Activated CD4-positive, alpha-beta memory T cell treated with anti-CD3 and anti-CD28 coated beads, Interleukin-2, amount 10 ng/mL, durations not matched to agents 7 days and 5 days (primary cell): ENCODE measurements around the gene TMEM267. TPM values are rescaled to one million over a fixed set of nuclear protein-coding genes. Genes with fewer than 3 reads are reported as not detected.
"Not testable (repeated sequence)": the region's sequence is repeated elsewhere in the genome, so short reads cannot be mapped to it uniquely, and the experiment has no call there.

ENCODE experiments used
- CTCF ChIA-PET: fragments of 350-600 bp; sonication (Branson Sonifier 250); formaldehyde crosslinking; loops from one replicate; lab custom pipeline; 2021; ENCODE audit warnings: antibody characterized with exemption, inconsistent platforms; lab: Charles Lee
- POLR2A ChIA-PET: fragments of 350-600 bp; sonication (Branson Sonifier 250); formaldehyde crosslinking; loops from one replicate; lab custom pipeline; 2021; ENCODE audit warnings: antibody characterized with exemption; lab: Charles Lee
- DNase-seq: peaks from one replicate; pipeline ENCODE4 v3.0.0-alpha.2; 2020
- H3K27ac Mint-ChIP-seq: one replicate; pipeline ENCODE4 v1.8.0; 2021; ENCODE audit warnings: mild to moderate bottlenecking, mixed read lengths
- H3K27me3 Mint-ChIP-seq: one replicate; pipeline ENCODE4 v1.8.0; 2021; ENCODE audit warnings: mixed read lengths
- H3K36me3 Mint-ChIP-seq: one replicate; pipeline ENCODE4 v1.8.0; 2021; ENCODE audit warnings: low read depth, mixed read lengths
- H3K4me1 Mint-ChIP-seq: one replicate; pipeline ENCODE4 v1.8.0; 2021; ENCODE audit warnings: mixed read lengths
- H3K4me3 Mint-ChIP-seq: one replicate; pipeline ENCODE4 v1.8.0; 2021; ENCODE audit warnings: mild to moderate bottlenecking, mixed read lengths
- H3K9me3 Mint-ChIP-seq: one replicate; pipeline ENCODE4 v1.8.0; 2021; ENCODE audit warnings: mixed read lengths
- total RNA-seq, 2 experiments: library from RNA; stranded (reverse); gene quantifications; one replicate each; pipeline ENCODE4 v1.2.3, GENCODE V29; 2021

TMEM267 gene
- 10 to 100 TPM; 17.0 to 19.0 TPM for total RNA-seq

GRCh38 chr5:43483298-43484105, at the start of gene TMEM267:
Gene TMEM267, minus strand, starts transcription at chr5:43483865. Its CDS starts 29,896 bp downstream, at chr5:43453969.
- peaks cover 28% of the 10 kb centered on the region for H3K36me3 Mint-ChIP-seq
- ChIA-PET CTCF (interaction anchor here (0.6 to 3.7 kb wide), 48 partner anchors 8 to 594 kb away, joined by 3 to 28 read pairs (median 5); partner anchors contain the start of genes C5orf34, HMGCS1, NNT and ZNF131), POLR2A (interaction anchor here (0.8 to 4.9 kb wide), 61 partner anchors 9 to 1558 kb away, joined by 3 to 117 read pairs (median 5); partner anchors contain the start of genes ANXA2R, C5orf34, FBXO4 and HMGCS1)
- no peaks in the 10 kb centered on the region for H3K9me3 Mint-ChIP-seq
- peak within 1 kb of the TSS; percentile 100 for H3K27ac Mint-ChIP-seq
- peak; percentile 89 for DNase-seq
- H3K4me1 Mint-ChIP-seq = peaks cover 46% of the 10 kb centered on the region
- no peaks in the 10 kb centered on the region for H3K27me3 Mint-ChIP-seq
- H3K4me3 Mint-ChIP-seq = peak within 1 kb of the TSS; percentile 99

GRCh38 chr5:43530648-43531047, 47.0 kb upstream of the TMEM267 start:
- CTCF ChIA-PET = no interaction called here
- Mint-ChIP-seq H3K27me3 (no peaks in the 10 kb centered on the region), H3K4me1 (peaks cover 15% of the 10 kb centered on the region)

GRCh38 chr5:43523662-43524072, 40.0 kb upstream of the TMEM267 start:
- Mint-ChIP-seq H3K27ac (no peak overlapping the region), H3K4me3 (no peak overlapping the region), H3K36me3 (peaks cover 37% of the 10 kb centered on the region), H3K27me3 (no peaks in the 10 kb centered on the region), H3K4me1 (no peaks in the 10 kb centered on the region), H3K9me3 (no peaks in the 10 kb centered on the region)
- CTCF ChIA-PET = interaction anchor here (1.5 kb wide), 1 partner anchor 40 kb away, joined by 4 read pairs; the partner anchor contains the start of gene TMEM267
- no peak for DNase-seq
- POLR2A ChIA-PET = interaction anchor here (1.3 kb wide), 1 partner anchor 8 kb away, joined by 6 read pairs; the partner anchor contains the start of gene C5orf34

More at GRCh38 chr5:43530648-43531047, 47.0 kb upstream of the TMEM267 start:
- Mint-ChIP-seq H3K9me3 (no peaks in the 10 kb centered on the region), H3K27ac (no peak overlapping the region), H3K36me3 (peaks cover 65% of the 10 kb centered on the region), H3K4me3 (no peak overlapping the region)
- POLR2A ChIA-PET = interaction anchor here (1.4 kb wide), 1 partner anchor 15 kb away, joined by 5 read pairs; the partner anchor contains the start of gene C5orf34
- DNase-seq = no peak

GRCh38 chr5:43520615-43521014, 37.0 kb upstream of the TMEM267 start:
- DNase-seq = no peak
- ChIA-PET CTCF (interaction anchor here (1.3 kb wide), 1 partner anchor 36 kb away, joined by 4 read pairs; the partner anchor contains the start of gene TMEM267), POLR2A (no interaction called here)
- H3K27ac Mint-ChIP-seq = no peak overlapping the region
- no peaks in the 10 kb centered on the region for H3K9me3 Mint-ChIP-seq
- H3K4me3 Mint-ChIP-seq = no peak overlapping the region
- H3K36me3 Mint-ChIP-seq = peaks cover 21% of the 10 kb centered on the region
- H3K4me1 Mint-ChIP-seq = peaks cover 8% of the 10 kb centered on the region
- no peaks in the 10 kb centered on the region for H3K27me3 Mint-ChIP-seq

GRCh38 chr5:43515678-43516048, 32.0 kb upstream of the TMEM267 start:
- peaks cover 4% of the 10 kb centered on the region for H3K9me3 Mint-ChIP-seq
- no peak for DNase-seq
- H3K4me1 Mint-ChIP-seq = peaks cover 37% of the 10 kb centered on the region
- peak overlapping the region; percentile 94 for H3K4me3 Mint-ChIP-seq
- H3K36me3 Mint-ChIP-seq = peaks cover 18% of the 10 kb centered on the region
- CTCF ChIA-PET = interaction anchor here (1.0 to 2.8 kb wide), 5 partner anchors 19 to 409 kb away, joined by 3 to 20 read pairs (median 6); partner anchors contain the start of genes NNT and TMEM267
- H3K27ac Mint-ChIP-seq = peak overlapping the region; percentile 97
- no peaks in the 10 kb centered on the region for H3K27me3 Mint-ChIP-seq
- POLR2A ChIA-PET = interaction anchor here (0.8 to 4.6 kb wide), 9 partner anchors 8 to 566 kb away, joined by 3 to 117 read pairs (median 7); partner anchors contain the start of genes HMGCS1, NNT and TMEM267

GRCh38 chr5:43514816-43515677, 31.4 kb upstream of the TMEM267 start, which contains the start of gene C5orf34:
Gene C5orf34, minus strand, starts transcription at chr5:43515148. Its CDS starts 5,809 bp downstream, at chr5:43509339.
- ChIA-PET POLR2A (interaction anchor here (0.8 to 4.6 kb wide), 17 partner anchors 9 to 1611 kb away, joined by 3 to 117 read pairs (median 4); partner anchors contain the start of genes HMGCS1, NNT, RIMOC1 and TMEM267), CTCF (interaction anchor here (0.9 to 2.8 kb wide), 8 partner anchors 19 to 409 kb away, joined by 3 to 20 read pairs (median 4); partner anchors contain the start of genes NNT, TMEM267 and ZNF131)
- peak; percentile 94 for DNase-seq
- peaks cover 4% of the 10 kb centered on the region for H3K9me3 Mint-ChIP-seq
- H3K27ac Mint-ChIP-seq = peak within 1 kb of the TSS; percentile 97
- peaks cover 18% of the 10 kb centered on the region for H3K36me3 Mint-ChIP-seq
- H3K4me1 Mint-ChIP-seq = peaks cover 37% of the 10 kb centered on the region
- peak within 1 kb of the TSS; percentile 94 for H3K4me3 Mint-ChIP-seq
- no peaks in the 10 kb centered on the region for H3K27me3 Mint-ChIP-seq

- ChIA-PET POLR2A (interaction anchor here (0.8 to 4.6 kb wide), 15 partner anchors 9 to 1610 kb away, joined by 3 to 117 read pairs (median 4); partner anchors contain the start of genes HMGCS1, NNT, RIMOC1 and TMEM267), CTCF (interaction anchor here (0.9 to 2.8 kb wide), 7 partner anchors 30 to 408 kb away, joined by 3 to 20 read pairs (median 5); partner anchors contain the start of genes NNT, TMEM267 and ZNF131)
- Mint-ChIP-seq H3K36me3 (peaks cover 18% of the 10 kb centered on the region), H3K9me3 (peaks cover 4% of the 10 kb centered on the region), H3K27me3 (no peaks in the 10 kb centered on the region), H3K4me1 (peaks cover 37% of the 10 kb centered on the region), H3K27ac (peak overlapping the region; percentile 97), H3K4me3 (peak overlapping the region; percentile 94)
- no peak for DNase-seq
Observed at GRCh38 chr5:43514471-43514815, 30.8 kb upstream of the TMEM267 start.

GRCh38 chr5:43514025-43514424, 30.4 kb upstream of the TMEM267 start:
- H3K27me3 Mint-ChIP-seq = no peaks in the 10 kb centered on the region
- peak overlapping the region; percentile 97 for H3K27ac Mint-ChIP-seq
- DNase-seq = no peak
- H3K36me3 Mint-ChIP-seq = peaks cover 20% of the 10 kb centered on the region
- H3K4me3 Mint-ChIP-seq = peak overlapping the region; percentile 94
- H3K4me1 Mint-ChIP-seq = peaks cover 37% of the 10 kb centered on the region
- ChIA-PET POLR2A (interaction anchor here (0.8 to 4.6 kb wide), 7 partner anchors 12 to 471 kb away, joined by 3 to 117 read pairs (median 5); partner anchors contain the start of gene TMEM267), CTCF (interaction anchor here (0.5 to 2.8 kb wide), 5 partner anchors 30 to 408 kb away, joined by 3 to 20 read pairs (median 5); partner anchors contain the start of genes NNT and TMEM267)
- peaks cover 4% of the 10 kb centered on the region for H3K9me3 Mint-ChIP-seq

GRCh38 chr5:43511062-43511461, 27.4 kb upstream of the TMEM267 start:
- CTCF ChIA-PET, DNase-seq, H3K27me3 Mint-ChIP-seq, H3K27ac Mint-ChIP-seq, H3K9me3 Mint-ChIP-seq, H3K4me3 Mint-ChIP-seq, POLR2A ChIA-PET: not testable (repeated sequence)
- peaks cover 32% of the 10 kb centered on the region for H3K4me1 Mint-ChIP-seq
- H3K36me3 Mint-ChIP-seq = peaks cover 24% of the 10 kb centered on the region

- Mint-ChIP-seq H3K9me3 (no peaks in the 10 kb centered on the region), H3K27ac (no peak overlapping the region), H3K27me3 (no peaks in the 10 kb centered on the region), H3K4me1 (peaks cover 6% of the 10 kb centered on the region), H3K36me3 (peaks cover 24% of the 10 kb centered on the region), H3K4me3 (no peak overlapping the region)
- CTCF ChIA-PET = interaction anchor here (0.9 to 2.5 kb wide), 2 partner anchors 14 to 133 kb away, joined by 3 to 7 read pairs; partner anchors contain the start of gene TMEM267
- POLR2A ChIA-PET = interaction anchor here (1.6 to 3.5 kb wide), 2 partner anchors 14 to 101 kb away, joined by 3 to 21 read pairs; partner anchors contain the start of gene TMEM267
- no peak for DNase-seq
Observed at GRCh38 chr5:43498581-43498980, 14.9 kb upstream of the TMEM267 start.

GRCh38 chr5:43497311-43498104, 13.8 kb upstream of the TMEM267 start:
- Mint-ChIP-seq H3K27me3 (no peaks in the 10 kb centered on the region), H3K4me3 (peak overlapping the region; percentile 19), H3K4me1 (peaks cover 6% of the 10 kb centered on the region), H3K36me3 (peaks cover 17% of the 10 kb centered on the region), H3K9me3 (no peaks in the 10 kb centered on the region), H3K27ac (no peak overlapping the region)
- ChIA-PET POLR2A (interaction anchor here (3.5 kb wide), 1 partner anchor 13 kb away, joined by 21 read pairs; the partner anchor contains the start of gene TMEM267), CTCF (interaction anchor here (1.2 to 2.5 kb wide), 2 partner anchors 13 kb away, joined by 3 to 7 read pairs; partner anchors contain the start of gene TMEM267)
- no peak for DNase-seq
